Stimulated activated CD4-positive, alpha-beta T cell treated with anti-CD3 and anti-CD28 coated beads, Interleukin-1b, Interleukin-23, amount 100 ng/mL, for 24 hours (primary cell): Measurements from ENCODE around the gene PRRT1B.
"Not testable (repeated sequence)": the region's sequence is repeated elsewhere in the genome, so short reads cannot be mapped to it uniquely, and the experiment has no call there.

ENCODE experiments used
- DNase-seq, 4 experiments: peaks; one replicate each; pipeline ENCODE4 v3.0.0-alpha.2; 2020; ENCODE audit warnings: low read depth in 4 of 4, low spot score in 1 of 4

The PRRT1B gene

DNA sequence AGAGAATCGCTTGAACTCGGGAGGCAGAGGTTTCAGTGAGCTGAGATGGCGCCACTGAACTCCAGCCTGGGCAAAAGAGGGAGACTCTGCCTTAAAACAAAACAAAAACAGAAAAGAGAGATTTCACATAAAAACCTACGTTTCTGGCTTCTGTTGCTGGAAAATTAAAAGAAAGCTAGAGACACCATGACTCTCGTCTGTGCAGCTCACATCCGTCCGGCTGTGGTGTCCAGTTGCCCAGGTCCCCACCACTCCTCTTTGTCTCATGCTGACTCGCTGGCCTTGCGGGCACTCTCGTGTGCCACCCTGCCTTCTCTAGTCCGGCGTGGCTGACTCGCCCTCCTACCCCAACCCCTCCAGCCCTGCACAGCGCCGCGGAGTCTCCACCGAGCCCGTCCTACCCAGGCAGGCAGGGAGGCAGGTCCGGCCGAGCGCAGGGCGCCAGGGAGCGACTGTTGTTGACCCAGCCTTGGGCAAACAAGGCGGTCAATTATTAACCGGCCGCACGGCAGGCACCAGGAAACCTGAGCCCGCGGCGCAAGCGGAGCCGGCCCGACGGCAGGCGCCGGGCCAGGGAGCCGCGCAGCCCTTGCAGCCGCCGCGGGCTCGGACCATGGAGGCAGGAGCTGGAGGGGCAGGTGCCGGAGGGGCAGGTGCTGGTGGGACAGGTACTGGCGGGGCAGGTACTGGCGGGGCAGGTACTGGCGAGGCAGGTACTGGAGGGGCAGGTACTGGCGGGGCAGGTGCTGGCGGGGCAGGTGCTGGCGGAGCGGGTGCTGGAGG lies at the start of gene PRRT1B:
Gene PRRT1B (plus strand): TSS at position 521 of the 783 bp plus-strand sequence. CDS start 93 bp downstream, at position 614.
- no peak for DNase-seq

DNA sequence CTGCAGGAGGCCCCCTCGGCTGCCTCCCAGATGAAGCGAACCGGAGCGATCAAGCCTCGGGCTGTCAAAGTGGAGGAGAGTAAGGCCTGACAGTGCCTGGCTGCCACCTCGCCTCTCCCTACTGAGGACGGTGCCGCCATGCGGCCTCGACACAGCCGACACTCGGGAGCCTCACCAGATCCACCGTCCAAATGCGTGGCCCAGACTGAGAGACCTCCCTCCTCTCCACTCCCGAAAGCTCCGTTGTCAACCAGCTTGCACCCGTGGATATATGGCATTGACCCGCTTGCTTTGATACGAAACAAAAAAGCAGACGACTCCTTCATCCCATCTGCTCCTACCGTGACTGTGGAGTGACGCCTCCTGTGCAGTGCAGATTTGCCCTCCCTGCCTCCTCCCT lies 49.5 kb upstream of the PRRT1B start:
- no peak for DNase-seq

DNA sequence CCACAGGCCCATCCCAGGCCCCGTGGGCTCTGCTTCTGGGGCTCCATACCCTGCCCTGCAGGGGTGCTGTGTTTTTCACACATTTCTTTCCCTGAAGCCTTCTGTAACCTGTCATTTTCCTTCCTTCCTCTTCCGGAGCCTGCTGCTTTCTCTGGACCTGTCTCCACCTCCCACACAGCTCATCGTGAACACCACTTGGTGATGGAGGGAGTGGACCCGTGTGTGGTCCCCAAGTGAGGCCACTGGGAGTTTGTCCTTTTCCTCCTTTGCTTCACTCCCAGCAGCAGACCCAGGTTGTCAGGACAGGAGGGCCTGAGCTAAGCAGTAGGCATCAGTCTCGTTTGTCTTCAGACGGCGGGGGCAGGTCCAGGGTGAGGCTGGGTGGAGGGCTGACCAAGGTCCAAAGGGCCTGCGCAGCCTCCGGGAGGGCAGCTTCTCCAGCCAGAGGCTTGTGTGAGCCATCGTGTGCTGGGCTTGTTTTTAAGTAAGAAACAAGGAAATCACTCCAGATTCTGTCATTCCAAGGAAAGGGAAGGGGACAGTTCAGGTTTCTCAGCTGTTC lies 48.4 kb upstream of the PRRT1B start:
- no peak for DNase-seq

DNA sequence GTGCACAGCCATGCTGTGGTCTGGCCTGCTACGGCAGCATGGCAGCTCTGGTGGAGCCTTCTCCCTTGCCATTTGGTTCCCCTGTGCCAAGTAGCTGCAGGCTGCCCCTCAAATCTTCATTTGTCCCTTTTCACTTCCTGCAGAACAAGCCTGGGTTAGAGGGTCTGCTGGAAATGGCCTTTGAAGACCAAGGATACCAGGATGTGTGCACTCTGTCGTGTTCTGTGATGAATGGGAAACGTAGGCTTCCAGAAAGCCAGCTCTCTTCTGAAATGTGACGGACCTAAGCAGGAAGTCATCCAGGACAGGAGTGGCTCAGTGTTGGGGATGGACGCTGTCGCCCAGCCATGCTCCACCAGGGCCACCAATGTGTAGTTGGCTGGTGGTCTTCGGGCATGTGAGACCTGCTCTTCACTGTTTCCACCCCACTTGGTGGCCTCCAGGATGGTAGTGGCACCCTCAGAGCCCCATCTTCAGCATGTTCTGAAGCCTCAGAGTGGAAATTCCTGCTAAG lies 46.0 kb upstream of the PRRT1B start:
- no peak for DNase-seq

DNA sequence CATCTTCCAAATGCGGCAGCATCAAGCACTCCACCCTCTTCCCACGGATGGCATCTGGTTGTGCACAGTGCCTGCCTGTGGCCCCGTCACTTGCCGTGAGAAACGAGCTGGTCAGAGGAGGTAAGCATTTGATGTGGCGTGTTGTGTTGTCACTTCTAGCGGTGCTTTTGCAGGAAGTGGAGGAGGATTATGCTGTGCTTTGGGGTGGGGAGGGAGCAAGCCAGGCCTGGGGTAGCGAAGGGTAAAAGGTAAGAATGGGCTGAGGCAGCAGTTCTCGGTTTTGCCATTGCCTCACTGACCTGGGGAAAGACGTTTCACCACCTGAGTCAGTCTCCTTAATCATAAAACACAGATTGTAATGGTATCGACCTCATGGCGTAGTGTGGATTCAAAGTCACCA lies 44.9 kb upstream of the PRRT1B start:
- DNase-seq: peak; percentile 23 to 58 (median 37)

DNA sequence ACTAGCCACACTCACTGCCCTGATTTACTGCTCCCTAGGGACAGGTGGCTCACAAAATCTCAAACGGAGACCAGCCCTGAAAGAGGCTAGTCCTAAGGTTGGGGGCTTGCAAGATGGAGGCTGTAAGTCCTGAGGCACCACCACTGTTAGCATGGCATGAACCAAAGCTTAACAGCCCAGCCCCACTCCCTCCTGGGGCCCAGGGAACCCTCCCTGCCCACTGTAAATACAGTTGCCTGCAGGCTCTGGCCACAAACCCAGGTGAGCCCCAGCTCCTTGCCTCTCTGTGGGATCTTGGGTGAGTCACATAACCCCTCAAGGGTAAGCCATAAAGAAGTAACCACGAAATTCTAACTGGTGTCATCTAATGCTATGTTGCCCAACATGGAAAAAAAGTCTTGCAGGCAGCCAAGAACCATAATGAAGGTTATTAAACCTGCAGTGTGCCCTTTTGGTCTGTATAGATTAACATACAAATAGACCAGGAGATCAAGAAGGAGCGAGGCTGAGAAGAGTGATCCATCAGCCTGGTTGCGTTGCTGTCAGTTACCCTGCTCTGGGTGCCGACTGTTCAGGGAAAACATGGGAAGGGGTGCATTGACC lies 44.3 kb upstream of the PRRT1B start:
- DNase-seq: peak in 2 of 4 experiments; percentile 20 to 45

DNA sequence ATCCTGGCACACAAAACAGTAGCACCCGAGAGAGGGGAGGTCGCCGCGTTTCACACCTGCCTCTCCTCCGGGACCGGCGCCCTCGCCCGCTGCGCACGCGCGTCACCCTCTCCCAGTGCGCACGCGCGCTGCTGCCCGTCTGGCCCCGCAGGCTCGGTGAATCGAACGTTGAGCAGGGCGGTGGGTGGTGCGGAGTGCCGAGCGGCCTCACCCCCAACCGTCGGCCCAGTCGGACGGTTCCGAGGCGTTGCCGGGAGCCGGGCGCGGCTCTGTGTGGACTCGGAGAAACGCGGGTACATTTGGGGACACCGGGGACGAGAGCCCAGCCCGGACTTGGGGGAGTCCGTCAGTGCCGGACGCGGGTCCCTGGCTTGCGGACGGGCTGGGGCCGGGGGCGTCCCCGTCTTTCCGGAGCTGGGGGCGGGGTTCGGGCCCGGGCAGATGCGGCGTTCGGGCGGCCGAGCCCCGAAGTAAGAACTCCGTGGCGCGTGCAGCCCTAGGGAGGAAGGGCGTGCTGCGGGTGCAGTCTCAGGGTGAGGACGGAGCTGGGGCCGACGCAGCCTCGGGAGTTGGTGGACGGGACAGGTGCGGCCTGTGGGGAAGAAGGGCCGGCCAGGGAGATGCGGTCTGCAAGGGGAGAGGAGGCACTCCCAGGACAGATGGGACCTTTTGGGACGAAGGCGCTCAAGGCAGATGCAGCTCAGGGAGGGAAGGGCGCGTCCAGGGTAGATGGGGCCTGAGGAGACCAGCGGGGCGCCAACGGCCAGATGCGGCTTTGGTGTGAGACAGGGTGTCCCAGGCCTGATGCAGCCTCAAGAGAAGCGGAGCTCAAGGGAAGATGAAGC lies 42.3 kb upstream of the PRRT1B start, which contains the start of gene POMT1:
Gene POMT1 (plus strand): TSS at position 138 of the 845 bp plus-strand sequence. CDS start 1,301 bp downstream, outside the sequence.
- peak; percentile 75 to 80 (median 78) for DNase-seq

DNA sequence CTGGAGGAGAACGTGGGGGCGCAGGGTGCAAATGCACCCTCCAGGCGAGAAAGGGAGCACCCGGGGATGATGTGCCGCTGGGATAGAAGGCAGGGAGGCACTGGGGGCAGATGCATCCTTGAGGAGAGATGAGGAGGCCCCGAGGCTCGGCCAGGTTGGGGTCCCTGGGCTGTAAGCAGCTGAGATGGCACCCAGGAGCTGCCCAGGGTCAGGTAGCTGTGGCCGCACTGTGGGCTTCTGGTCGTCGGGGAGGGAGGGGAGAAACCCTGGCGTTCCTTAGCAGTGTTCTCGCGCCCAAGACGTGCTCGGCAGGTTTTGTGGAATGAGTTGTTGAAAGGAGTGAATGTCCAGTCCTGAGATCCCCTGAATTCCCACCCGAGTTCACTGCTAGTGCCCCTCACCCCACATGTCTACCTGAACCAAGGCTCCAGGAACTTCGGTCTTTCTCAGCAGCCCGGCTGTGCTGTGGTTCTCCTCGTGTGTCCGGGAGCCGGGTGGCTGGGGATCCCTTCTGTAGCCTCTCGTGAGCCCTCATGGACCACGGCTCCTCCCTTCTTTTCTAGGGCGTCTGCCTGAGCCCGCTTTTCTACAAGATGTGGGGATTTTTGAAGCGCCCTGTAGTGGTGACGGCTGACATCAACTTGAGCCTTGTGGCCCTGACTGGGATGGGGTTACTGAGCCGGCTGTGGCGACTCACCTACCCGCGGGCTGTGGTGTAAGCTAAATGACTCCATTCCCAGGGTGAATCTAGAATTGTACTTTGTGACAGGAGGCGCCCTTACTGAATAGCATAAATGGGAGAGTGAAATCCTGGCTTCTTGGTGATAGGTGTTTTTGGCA lies 41.5 kb upstream of the PRRT1B start:
- DNase-seq: peak; percentile 26 to 73 (median 30)

DNA sequence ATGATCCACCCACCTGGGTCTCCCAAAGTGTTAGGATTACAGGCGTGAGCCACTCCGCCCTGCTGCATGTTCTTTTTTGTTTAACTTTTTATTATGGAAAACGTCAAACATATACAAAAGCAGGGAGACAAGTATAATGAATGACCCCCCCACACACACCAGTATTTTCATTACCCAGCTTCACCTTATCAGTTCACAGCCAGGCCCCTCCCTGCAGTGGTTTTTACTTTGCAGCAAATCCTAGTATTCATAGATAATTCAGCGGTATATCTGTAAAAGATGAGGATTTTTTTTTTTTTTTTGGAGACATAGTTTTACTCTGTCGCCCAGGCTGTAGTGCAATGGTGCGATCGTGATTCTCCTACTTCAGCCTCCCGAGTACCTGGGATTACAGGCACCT lies 40.3 kb upstream of the PRRT1B start:
- DNase-seq: no peak

DNA sequence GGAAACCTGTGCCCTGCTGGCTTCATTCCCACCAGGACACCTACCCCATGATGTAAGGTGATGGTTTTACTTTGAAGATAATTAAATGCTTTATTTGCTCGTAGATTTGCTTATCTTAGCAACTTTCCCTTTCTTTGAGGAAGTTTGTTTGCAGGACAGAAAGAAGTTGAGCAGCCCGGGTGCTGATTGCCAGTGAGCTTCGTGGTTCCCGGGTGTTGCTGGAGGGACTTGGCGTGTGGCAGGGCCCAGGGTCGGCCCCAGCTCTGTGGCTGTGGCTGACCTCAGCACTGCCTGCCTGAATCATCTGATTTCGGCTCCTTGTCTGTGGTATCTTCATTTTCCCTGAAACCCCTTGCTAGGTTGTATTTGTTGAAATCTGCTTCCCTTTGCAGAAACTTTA lies 33.9 kb upstream of the PRRT1B start:
- DNase-seq: no peak

DNA sequence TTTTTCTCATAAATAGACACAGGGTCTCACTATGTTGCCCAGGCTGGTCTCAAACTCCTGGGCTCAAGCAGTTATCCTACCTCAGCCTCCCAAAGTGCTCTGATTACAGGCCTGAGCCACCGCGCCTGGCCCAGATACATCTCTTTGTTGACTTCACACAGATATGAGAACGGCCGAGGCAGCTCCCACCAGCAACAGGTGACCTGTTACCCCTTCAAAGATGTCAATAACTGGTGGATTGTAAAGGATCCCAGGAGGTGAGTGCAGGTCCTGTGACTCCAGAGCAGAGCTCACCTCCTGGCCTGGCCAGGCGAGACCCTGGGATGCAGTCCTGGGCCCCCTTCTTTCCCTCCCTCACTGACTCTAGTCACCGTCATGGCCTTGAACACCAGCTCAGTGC lies 33.4 kb upstream of the PRRT1B start:
- DNase-seq: no peak

DNA sequence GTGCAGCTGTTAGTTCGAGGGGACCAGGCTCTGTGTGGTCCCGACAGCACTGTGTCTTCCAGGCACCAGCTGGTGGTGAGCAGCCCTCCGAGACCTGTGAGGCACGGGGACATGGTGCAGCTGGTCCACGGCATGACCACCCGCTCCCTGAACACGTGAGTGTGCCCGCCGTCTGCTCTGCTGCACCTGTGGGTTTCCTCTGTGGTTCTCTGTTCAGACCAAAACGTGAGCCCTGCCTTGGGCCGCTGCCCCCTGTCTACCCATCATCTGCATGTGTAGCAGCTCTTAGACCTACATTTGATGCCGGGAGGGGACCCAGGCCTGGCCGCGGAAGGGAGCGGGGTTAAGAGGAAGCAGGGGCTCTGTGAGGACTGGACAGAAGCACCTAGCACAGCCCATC lies 32.1 kb upstream of the PRRT1B start:
- no peak for DNase-seq

DNA sequence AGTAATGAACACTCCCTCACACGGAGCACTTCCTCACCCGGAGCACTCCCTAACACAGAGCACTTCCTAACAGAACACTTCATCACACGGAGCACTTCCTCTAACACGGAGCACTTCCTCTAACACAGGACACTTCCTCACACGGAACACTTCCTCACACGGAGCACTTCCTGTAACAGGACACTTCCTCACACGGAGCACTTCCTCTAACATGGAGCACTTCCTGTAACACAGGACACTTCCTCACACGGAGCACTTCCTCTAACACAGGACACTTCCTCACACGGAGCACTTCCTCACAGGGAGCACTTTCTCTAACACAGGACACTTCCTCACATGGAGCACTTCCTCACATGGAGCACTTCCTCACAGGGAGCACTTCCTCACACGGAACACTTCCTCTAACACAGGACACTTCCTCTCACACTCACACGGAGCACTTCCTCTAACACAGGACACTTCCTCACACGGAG lies 29.7 kb upstream of the PRRT1B start:
- not testable (repeated sequence) for DNase-seq

DNA sequence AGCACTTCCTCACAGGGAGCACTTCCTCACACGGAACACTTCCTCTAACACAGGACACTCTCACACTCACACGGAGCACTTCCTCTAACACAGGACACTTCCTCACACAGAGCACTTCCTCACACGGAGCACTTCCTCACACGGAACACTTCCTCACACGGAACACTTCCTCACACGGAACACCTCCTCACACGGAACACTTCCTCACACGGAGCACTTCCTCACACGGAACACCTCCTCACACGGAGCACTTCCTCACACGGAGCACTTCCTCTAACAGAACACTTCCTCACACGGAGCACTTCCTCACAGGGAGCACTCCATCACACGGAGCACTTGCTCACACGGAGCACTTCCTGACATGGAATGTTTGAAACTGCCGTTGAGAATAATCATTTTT lies 29.2 kb upstream of the PRRT1B start:
- DNase-seq: no peak

DNA sequence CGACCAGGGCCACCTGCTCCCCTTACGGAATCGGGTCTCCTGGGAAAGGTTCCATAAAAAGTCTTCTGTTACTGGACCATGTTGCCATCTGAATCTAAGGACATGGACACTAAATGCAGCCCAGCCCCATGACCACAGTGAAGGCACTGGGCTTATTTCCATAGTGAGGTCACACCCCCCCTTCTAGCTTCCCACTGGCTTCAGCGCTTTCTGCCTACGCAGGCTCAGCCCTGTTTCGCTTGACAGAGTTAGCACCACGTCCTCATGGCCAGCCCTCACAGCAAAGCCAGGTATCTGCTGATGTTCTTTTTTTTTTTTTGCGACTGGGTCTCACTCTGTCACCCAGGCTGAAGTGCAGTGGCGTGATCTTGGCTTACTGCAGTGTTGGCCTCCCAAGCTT lies 28.4 kb upstream of the PRRT1B start:
- no peak for DNase-seq

DNA sequence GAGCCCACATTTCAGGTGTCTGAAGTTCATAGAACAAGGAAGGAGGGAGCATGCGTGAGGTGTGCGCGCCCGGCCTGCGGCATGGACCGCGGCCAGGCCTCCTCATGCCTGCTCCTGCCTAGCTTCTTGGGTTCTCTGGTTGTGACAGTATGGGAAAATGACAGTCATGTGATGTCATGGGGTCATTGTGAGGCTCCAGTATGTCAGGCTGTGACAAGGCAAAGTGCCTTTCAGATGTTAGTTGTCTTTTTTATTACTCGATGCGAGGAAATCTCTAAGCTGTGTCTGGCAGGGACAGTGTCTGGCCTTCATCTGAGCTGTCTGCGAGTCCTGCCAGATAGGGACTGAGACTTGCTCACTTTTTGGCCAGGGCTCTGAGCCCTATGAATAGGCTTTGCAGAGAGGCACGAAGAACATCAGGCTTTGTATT lies 27.5 kb upstream of the PRRT1B start:
- no peak for DNase-seq

DNA sequence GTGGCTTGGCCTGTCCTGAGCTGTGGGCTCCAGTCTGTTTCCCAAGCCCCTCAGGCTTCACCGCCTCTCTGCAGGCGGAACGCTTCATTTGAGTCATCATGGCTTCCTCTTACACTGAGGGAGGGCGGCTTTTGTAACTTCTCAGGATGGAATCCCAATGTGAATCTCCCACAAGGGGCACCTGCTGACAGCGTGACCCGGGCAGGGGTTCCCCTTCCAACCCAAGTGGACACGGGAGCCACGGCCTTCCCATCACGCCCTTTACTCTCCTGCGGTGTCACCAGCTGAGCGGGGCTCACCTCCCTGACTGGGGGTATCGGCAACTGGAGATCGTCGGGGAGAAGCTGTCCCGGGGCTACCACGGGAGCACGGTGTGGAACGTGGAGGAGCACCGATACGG lies 26.8 kb upstream of the PRRT1B start:
- no peak for DNase-seq

DNA sequence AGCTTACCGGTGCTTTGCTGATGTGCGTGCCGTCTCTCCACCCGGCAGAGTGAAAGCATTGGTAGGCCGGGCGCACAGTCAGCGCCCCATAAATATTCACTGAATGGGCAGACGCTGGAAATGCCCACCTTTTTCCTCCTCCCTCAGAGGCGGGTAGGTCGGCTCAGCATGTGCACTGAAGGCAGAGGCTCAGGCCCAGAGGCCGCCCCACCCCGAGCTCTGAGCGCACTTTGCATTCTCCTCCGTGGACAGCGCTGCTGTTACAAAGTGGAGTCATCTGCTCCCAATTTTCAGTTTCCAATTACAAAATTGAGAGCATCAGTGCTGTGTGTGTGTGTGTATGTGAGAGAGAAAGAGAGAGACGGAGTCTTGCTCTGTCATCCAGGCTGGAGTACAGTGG lies 24.8 kb upstream of the PRRT1B start:
- no peak for DNase-seq

DNA sequence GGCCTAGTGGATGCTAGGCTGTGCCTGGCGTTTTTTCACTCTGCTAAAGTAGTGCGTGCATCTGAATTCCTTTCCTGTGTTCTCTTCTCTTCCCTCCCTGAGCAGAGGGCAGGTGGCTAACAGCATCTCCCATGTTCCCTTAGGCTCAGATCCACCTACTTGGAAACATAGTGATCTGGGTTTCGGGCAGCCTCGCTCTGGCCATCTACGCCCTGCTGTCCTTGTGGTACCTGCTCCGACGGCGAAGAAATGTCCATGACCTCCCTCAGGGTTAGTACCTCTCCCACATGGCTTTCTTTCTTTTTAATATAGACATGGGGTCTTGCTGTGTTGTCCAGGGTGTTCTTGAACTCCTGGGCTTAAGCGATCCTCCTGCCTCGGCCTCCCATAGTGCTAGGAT lies 24.1 kb upstream of the PRRT1B start:
- DNase-seq: no peak

DNA sequence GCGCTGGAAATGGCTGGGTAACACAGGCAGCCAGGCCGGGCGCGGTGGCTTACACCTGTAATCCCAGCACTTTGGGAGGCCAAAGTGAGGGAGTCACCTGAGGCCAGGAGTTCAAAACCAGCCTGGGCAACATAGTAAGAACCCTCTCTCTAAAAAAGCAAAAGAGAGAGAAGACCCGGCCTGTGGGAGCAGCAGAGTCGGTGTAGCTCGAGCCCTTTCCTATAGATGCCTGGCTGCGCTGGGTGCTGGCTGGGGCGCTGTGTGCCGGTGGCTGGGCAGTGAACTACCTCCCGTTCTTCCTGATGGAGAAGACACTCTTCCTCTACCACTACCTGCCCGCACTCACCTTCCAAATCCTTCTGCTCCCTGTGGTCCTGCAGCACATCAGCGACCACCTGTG lies 23.5 kb upstream of the PRRT1B start:
- DNase-seq: no peak
